ENCODE measurements around the gene FMNL2.

Gene FMNL2

DNA sequence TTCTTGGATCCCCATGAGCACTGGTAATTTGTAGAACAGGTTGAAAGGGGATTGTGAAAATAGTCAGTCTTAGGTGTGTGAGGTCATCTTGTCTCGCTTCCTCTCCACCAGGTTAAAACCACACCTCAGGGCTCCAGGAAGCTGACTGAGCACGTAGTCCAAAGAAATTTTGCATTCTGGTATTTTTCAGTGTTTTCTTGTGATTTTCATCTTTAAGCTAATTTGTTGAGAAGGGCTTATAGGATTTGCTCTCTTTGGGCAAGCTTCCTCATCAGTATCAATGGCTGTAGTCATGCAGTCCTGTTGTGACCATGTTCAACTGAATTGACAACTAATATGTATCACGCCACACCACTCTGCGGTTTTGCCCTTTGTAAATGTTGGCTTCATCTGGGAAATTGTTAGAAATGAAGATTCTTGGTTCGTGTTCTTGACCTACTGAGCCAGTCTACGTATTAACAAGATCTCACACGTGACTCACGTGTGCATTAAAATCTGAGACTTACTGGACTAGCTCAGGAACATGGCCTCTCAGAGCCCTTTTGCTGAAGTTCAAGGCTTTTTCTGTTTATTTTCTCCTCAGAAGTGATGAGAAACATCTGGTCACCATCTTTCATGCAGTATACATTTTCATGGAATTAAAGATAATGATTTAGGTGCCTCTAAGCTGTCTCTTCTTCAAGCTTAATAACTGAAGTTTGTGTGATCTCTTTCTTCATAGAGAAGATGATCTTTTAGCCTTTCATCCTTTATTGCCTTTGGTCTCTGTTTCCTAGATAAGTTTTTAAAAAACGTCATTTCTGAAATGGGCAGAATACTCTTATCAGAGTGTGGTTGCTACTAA, 32.8 kb downstream of the FMNL2 start:
- Histone ChIP-seq H2BK12ac (ENCODE audit: low read length) (no peak overlapping the region), H3K27me3 (ENCODE audit: control insufficient read depth in 3 of 3, insufficient read depth in 3 of 3, low read depth in 1 of 3, low read length in 3 of 3) (no peaks in the 10 kb centered on the region), H3K4me1 (ENCODE audit: control insufficient read depth in 2 of 2, insufficient read depth in 1 of 2, low read depth in 1 of 2, low read length in 2 of 2) (peaks cover 3% of the 10 kb centered on the region in 2 donors), H3K4me3 (ENCODE audit: low read length in 2 of 2) (no peak overlapping the region), H3K27ac (replicated peaks; ENCODE audit: low read length) (no peak overlapping the region), H2BK5ac (ENCODE audit: low read length) (no peak overlapping the region), H3K36me3 (replicated peaks in 1 of 2; ENCODE audit: control insufficient read depth in 2 of 2, insufficient read depth in 2 of 2, low read length in 2 of 2) (peaks cover 0 to 6% of the 10 kb centered on the region in 2 donors), H3K9ac (ENCODE audit: low read depth, low read length, poor library complexity) (no peak overlapping the region), H4K8ac (ENCODE audit: low read depth, low read length) (no peak overlapping the region), H3K18ac (ENCODE audit: low read length) (no peak overlapping the region), H3K9me3 (replicated peaks in 1 of 2; ENCODE audit: control insufficient read depth in 2 of 2, insufficient read depth in 1 of 2, low read depth in 1 of 2, low read length in 2 of 2) (peaks cover 0 to 6% of the 10 kb centered on the region in 2 donors), H3K23ac (ENCODE audit: low read depth, low read length, poor library complexity) (no peak overlapping the region), H2BK15ac (ENCODE audit: low read length) (no peak overlapping the region), H4K91ac (ENCODE audit: low read depth, low read length, poor library complexity) (no peak overlapping the region), H2BK120ac (ENCODE audit: low read depth, low read length) (no peak overlapping the region), H3K14ac (ENCODE audit: low read length) (no peak overlapping the region), H3K4ac (ENCODE audit: low read length) (no peak overlapping the region), H3K4me2 (ENCODE audit: insufficient read depth, low read length, poor library complexity, severe bottlenecking) (no peak overlapping the region), H3K79me1 (ENCODE audit: low read depth, low read length) (no peaks in the 10 kb centered on the region), H2AFZ (ENCODE audit: low read length) (no peak overlapping the region), H2AK5ac (ENCODE audit: low read depth, low read length) (no peak overlapping the region)
- no CpG with 5 or more reads among the region's 9 CpGs for WGBS, 2 donors (ENCODE audit: extremely low coverage in 2 of 2, insufficient read length in 2 of 2, insufficient replicate concordance in 1 of 2)
- no peak for DNase-seq (ENCODE audit: low spot score)

DNA sequence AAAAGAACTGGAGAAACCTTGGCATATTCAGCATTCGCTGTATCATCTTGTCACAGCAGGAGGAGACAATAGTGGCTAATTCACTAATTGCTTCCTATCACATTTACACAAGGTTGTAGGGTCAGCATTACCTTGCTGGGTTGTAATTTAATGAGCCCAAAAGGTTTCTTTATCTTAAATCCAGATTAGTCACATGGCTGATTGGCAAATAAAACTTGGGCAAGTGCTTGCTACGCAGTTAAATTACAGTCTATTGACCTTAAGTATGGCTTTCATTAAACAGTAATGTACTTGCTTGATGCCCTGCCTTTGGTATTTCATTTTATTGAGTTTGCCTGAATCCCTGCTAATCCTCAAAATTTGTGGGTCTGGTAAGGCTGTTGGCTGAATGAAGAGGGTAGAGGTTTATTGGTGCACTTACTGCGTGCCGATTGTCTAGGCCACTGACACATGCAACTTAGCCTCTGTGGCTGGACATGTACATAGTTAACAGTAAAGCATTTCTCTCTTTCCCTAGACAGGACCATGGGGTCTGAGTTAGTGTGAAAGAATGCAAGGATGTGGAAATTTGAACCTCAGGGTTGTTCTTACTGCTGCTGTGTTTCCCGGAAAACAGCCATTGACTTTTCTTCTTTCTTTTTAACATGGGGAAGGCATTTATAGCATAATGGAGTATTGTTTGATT, 34.3 kb downstream of the FMNL2 start:
- H2BK15ac ChIP-seq (ENCODE audit: low read length): no peak overlapping the region
- no peak overlapping the region for H2BK120ac ChIP-seq (ENCODE audit: low read depth, low read length)
- H3K79me1 ChIP-seq (ENCODE audit: low read depth, low read length): no peaks in the 10 kb centered on the region
- no peak overlapping the region for H3K9ac ChIP-seq (ENCODE audit: low read depth, low read length, poor library complexity)
- DNase-seq (ENCODE audit: low spot score): no peak
- no CpG with 5 or more reads among the region's 5 CpGs for WGBS, 2 donors (ENCODE audit: extremely low coverage in 2 of 2, insufficient read length in 2 of 2, insufficient replicate concordance in 1 of 2)
- no peak overlapping the region for H3K14ac ChIP-seq (ENCODE audit: low read length)
- no peak overlapping the region for H2BK5ac ChIP-seq (ENCODE audit: low read length)
- peaks cover 3% of the 10 kb centered on the region in 2 donors for H3K4me1 ChIP-seq (ENCODE audit: control insufficient read depth in 2 of 2, insufficient read depth in 1 of 2, low read depth in 1 of 2, low read length in 2 of 2)
- H3K4me3 ChIP-seq (ENCODE audit: low read length in 2 of 2): no peak overlapping the region
- H4K91ac ChIP-seq (ENCODE audit: low read depth, low read length, poor library complexity): no peak overlapping the region
- peaks cover 0 to 6% of the 10 kb centered on the region in 2 donors for H3K36me3 ChIP-seq (replicated peaks in 1 of 2; ENCODE audit: control insufficient read depth in 2 of 2, insufficient read depth in 2 of 2, low read length in 2 of 2)
- no peak overlapping the region for H3K27ac ChIP-seq (replicated peaks; ENCODE audit: low read length)
- no peaks in the 10 kb centered on the region for H3K27me3 ChIP-seq (ENCODE audit: control insufficient read depth in 3 of 3, insufficient read depth in 3 of 3, low read depth in 1 of 3, low read length in 3 of 3)
- no peak overlapping the region for H2AFZ ChIP-seq (ENCODE audit: low read length)
- no peak overlapping the region for H2AK5ac ChIP-seq (ENCODE audit: low read depth, low read length)
- H2BK12ac ChIP-seq (ENCODE audit: low read length): no peak overlapping the region
- peaks cover 0 to 6% of the 10 kb centered on the region in 2 donors for H3K9me3 ChIP-seq (replicated peaks in 1 of 2; ENCODE audit: control insufficient read depth in 2 of 2, insufficient read depth in 1 of 2, low read depth in 1 of 2, low read length in 2 of 2)
- H4K8ac ChIP-seq (ENCODE audit: low read depth, low read length): no peak overlapping the region
- H3K4me2 ChIP-seq (ENCODE audit: insufficient read depth, low read length, poor library complexity, severe bottlenecking): no peak overlapping the region
- no peak overlapping the region for H3K4ac ChIP-seq (ENCODE audit: low read length)
- no peak overlapping the region for H3K18ac ChIP-seq (ENCODE audit: low read length)
- H3K23ac ChIP-seq (ENCODE audit: low read depth, low read length, poor library complexity): no peak overlapping the region

GRCh38 chr2:152370783-152371182, 35.8 kb downstream of the FMNL2 start:
- H2AFZ ChIP-seq (ENCODE audit: low read length): no peak overlapping the region

DNA sequence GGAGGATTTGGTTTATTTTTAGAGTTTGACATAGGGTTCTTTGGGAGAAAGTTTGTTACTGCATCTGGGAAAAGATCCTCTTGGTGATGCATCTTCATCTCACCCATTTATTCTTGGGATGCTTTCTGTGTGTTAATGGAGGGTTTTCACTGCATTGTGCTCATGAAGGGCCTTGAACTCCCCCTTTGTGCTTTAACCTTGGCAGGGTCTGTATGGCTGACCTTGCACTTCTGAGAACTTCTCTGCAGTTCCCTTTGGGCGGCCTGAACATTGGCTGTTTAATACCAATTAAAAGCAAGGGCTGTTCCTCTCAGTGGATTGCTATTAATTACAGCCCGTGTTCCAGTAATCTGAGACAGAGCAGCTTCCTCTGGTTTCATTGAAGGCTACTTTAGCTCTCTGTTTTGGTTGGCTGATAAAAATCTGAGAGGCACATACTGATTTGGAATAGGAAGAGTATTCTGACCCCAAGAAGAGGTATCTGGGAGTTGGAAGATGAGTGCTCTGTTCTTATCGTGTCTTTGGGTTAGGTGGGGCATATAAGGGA, 37.5 kb downstream of the FMNL2 start:
- peaks cover 2% of the 10 kb centered on the region for H3K79me1 ChIP-seq (ENCODE audit: low read depth, low read length)
- H3K36me3 ChIP-seq (replicated peaks in 1 of 2; ENCODE audit: control insufficient read depth in 2 of 2, insufficient read depth in 2 of 2, low read length in 2 of 2): peaks cover 0 to 17% of the 10 kb centered on the region in 2 donors
- no peak overlapping the region for H3K9ac ChIP-seq (ENCODE audit: low read depth, low read length, poor library complexity)
- no peak overlapping the region for H3K23ac ChIP-seq (ENCODE audit: low read depth, low read length, poor library complexity)
- WGBS, 2 donors (ENCODE audit: extremely low coverage in 2 of 2, insufficient read length in 2 of 2, insufficient replicate concordance in 1 of 2): no CpG with 5 or more reads among the region's 3 CpGs
- no peak overlapping the region for H2AK5ac ChIP-seq (ENCODE audit: low read depth, low read length)
- no peak overlapping the region for H3K18ac ChIP-seq (ENCODE audit: low read length)
- H2BK12ac ChIP-seq (ENCODE audit: low read length): no peak overlapping the region
- no peak overlapping the region for H4K91ac ChIP-seq (ENCODE audit: low read depth, low read length, poor library complexity)
- no peak overlapping the region for H3K4me3 ChIP-seq (ENCODE audit: low read length in 2 of 2)
- H3K4ac ChIP-seq (ENCODE audit: low read length): no peak overlapping the region
- no peak overlapping the region for H2BK5ac ChIP-seq (ENCODE audit: low read length)
- no peak overlapping the region for H3K14ac ChIP-seq (ENCODE audit: low read length)
- H3K27me3 ChIP-seq (ENCODE audit: control insufficient read depth in 3 of 3, insufficient read depth in 3 of 3, low read depth in 1 of 3, low read length in 3 of 3): no peaks in the 10 kb centered on the region
- H3K9me3 ChIP-seq (replicated peaks in 1 of 2; ENCODE audit: control insufficient read depth in 2 of 2, insufficient read depth in 1 of 2, low read depth in 1 of 2, low read length in 2 of 2): peaks cover 0 to 8% of the 10 kb centered on the region in 2 donors
- no peak for DNase-seq (ENCODE audit: low spot score)
- H3K4me1 ChIP-seq (ENCODE audit: control insufficient read depth in 2 of 2, insufficient read depth in 1 of 2, low read depth in 1 of 2, low read length in 2 of 2): peaks cover 3% of the 10 kb centered on the region in 2 donors
- no peak overlapping the region for H2BK120ac ChIP-seq (ENCODE audit: low read depth, low read length)
- H4K8ac ChIP-seq (ENCODE audit: low read depth, low read length): no peak overlapping the region
- no peak overlapping the region for H3K4me2 ChIP-seq (ENCODE audit: insufficient read depth, low read length, poor library complexity, severe bottlenecking)
- H2BK15ac ChIP-seq (ENCODE audit: low read length): no peak overlapping the region
- H2AFZ ChIP-seq (ENCODE audit: low read length): no peak overlapping the region
- no peak overlapping the region for H3K27ac ChIP-seq (replicated peaks; ENCODE audit: low read length)

More at GRCh38 chr2:152370783-152371182, 35.8 kb downstream of the FMNL2 start:
- no peak for DNase-seq (ENCODE audit: low spot score)
- H2BK120ac ChIP-seq (ENCODE audit: low read depth, low read length): no peak overlapping the region
- no peak overlapping the region for H3K14ac ChIP-seq (ENCODE audit: low read length)
- H2AK5ac ChIP-seq (ENCODE audit: low read depth, low read length): no peak overlapping the region
- no peak overlapping the region for H3K9ac ChIP-seq (ENCODE audit: low read depth, low read length, poor library complexity)
- H2BK5ac ChIP-seq (ENCODE audit: low read length): no peak overlapping the region
- H3K79me1 ChIP-seq (ENCODE audit: low read depth, low read length): no peaks in the 10 kb centered on the region
- no peak overlapping the region for H4K91ac ChIP-seq (ENCODE audit: low read depth, low read length, poor library complexity)
- H3K4me3 ChIP-seq (ENCODE audit: low read length in 2 of 2): no peak overlapping the region
- H3K4me1 ChIP-seq (ENCODE audit: control insufficient read depth in 2 of 2, insufficient read depth in 1 of 2, low read depth in 1 of 2, low read length in 2 of 2): peaks cover 3% of the 10 kb centered on the region in 2 donors
- no peak overlapping the region for H3K18ac ChIP-seq (ENCODE audit: low read length)
- peaks cover 0 to 8% of the 10 kb centered on the region in 2 donors for H3K9me3 ChIP-seq (replicated peaks in 1 of 2; ENCODE audit: control insufficient read depth in 2 of 2, insufficient read depth in 1 of 2, low read depth in 1 of 2, low read length in 2 of 2)
- H3K27me3 ChIP-seq (ENCODE audit: control insufficient read depth in 3 of 3, insufficient read depth in 3 of 3, low read depth in 1 of 3, low read length in 3 of 3): no peaks in the 10 kb centered on the region
- H3K36me3 ChIP-seq (replicated peaks in 1 of 2; ENCODE audit: control insufficient read depth in 2 of 2, insufficient read depth in 2 of 2, low read length in 2 of 2): peaks cover 0 to 16% of the 10 kb centered on the region in 2 donors
- H3K4ac ChIP-seq (ENCODE audit: low read length): no peak overlapping the region
- no peak overlapping the region for H2BK12ac ChIP-seq (ENCODE audit: low read length)
- no peak overlapping the region for H3K23ac ChIP-seq (ENCODE audit: low read depth, low read length, poor library complexity)
- no peak overlapping the region for H2BK15ac ChIP-seq (ENCODE audit: low read length)
- H4K8ac ChIP-seq (ENCODE audit: low read depth, low read length): no peak overlapping the region
- WGBS, 2 donors (ENCODE audit: extremely low coverage in 2 of 2, insufficient read length in 2 of 2, insufficient replicate concordance in 1 of 2): no CpG with 5 or more reads among the region's 5 CpGs
- no peak overlapping the region for H3K4me2 ChIP-seq (ENCODE audit: insufficient read depth, low read length, poor library complexity, severe bottlenecking)
- H3K27ac ChIP-seq (replicated peaks; ENCODE audit: low read length): no peak overlapping the region
